Fibroblast of lung (primary cell): ENCODE measurements around the gene PLEKHG4B.

Source experiments
- EZH2 ChIP-seq: IDR thresholded peaks from 2 replicates; pipeline ENCODE4 v1.5.1; 2012; ENCODE audit warnings: low read length, control low read depth, mild to moderate bottlenecking; ENCODE audit errors: missing control alignments
- TF ChIP-seq, protein P1 (sequence below), 2 donors: IDR thresholded peaks in 1 of 2; conservative IDR thresholded peaks in 1 of 2; 1 replicate in 1 of 2; 2 replicates in 1 of 2; pipeline ENCODE4 v1.5.1; 2011 to 2012; ENCODE audit warnings: low read length in 2 of 2, control low read depth in 1 of 2, inconsistent platforms in 1 of 2, low read depth in 1 of 2, mild to moderate bottlenecking in 1 of 2

DNA sequence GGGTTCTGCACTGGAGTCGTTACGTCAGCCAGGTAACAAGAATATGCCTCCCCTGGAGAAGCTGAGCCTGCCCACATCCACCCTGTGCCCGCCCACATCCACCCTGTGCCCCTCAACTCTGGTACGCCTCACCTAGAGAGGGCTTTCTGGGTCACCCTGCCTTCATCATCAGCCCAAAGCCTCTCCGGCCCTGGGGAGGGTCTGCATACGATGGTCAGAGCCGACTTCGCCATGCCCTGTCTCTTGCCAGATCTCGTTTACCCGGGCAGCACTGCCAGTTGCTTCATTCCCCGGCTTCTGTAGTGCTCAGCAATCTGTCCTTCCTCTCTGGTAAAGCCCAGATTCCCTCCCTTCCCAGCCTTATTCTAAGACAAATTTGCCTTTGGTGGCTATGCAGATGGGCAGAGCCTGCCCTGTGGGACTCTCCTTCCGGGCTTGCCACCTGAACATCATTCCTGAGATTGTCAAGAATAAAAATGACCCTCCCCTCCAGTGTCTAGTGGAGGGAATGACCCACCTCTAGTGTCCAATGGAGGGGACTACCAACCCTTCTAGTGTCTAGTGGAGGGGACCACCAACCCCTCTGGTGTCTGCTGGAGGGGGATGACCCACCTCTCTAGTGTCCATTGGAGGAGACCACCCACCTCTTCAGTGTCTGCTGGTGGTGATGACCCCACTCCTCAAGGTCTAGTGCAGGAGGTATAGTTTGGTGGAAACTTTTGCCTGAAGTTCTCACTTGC lies 3.4 kb downstream of the PLEKHG4B start:
- no peak for TF ChIP-seq EZH2
- TF ChIP-seq, protein P1, sequence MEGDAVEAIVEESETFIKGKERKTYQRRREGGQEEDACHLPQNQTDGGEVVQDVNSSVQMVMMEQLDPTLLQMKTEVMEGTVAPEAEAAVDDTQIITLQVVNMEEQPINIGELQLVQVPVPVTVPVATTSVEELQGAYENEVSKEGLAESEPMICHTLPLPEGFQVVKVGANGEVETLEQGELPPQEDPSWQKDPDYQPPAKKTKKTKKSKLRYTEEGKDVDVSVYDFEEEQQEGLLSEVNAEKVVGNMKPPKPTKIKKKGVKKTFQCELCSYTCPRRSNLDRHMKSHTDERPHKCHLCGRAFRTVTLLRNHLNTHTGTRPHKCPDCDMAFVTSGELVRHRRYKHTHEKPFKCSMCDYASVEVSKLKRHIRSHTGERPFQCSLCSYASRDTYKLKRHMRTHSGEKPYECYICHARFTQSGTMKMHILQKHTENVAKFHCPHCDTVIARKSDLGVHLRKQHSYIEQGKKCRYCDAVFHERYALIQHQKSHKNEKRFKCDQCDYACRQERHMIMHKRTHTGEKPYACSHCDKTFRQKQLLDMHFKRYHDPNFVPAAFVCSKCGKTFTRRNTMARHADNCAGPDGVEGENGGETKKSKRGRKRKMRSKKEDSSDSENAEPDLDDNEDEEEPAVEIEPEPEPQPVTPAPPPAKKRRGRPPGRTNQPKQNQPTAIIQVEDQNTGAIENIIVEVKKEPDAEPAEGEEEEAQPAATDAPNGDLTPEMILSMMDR (conservative IDR thresholded peaks at IDR 0.05 in 1 of 2, IDR thresholded peaks at IDR 0.05 in 1 of 2; ENCODE audit: low read depth in 1 of 2, low read length in 2 of 2), result no peak
